PC-3 (cell line): ENCODE measurements around the gene KRTAP20-1. TPM values are rescaled to one million over a fixed set of nuclear protein-coding genes. Genes with fewer than 3 reads are reported as not detected.

Experiments
- ATAC-seq: fragments of 200-7000 bp; cut with Tn5 transposase; 2 replicates; pipeline ENCODE4 v1.9.1; 2020; ENCODE audit warnings: mild to moderate bottlenecking, moderate library complexity
- BruUV-seq: library from RNA; stranded (reverse); fragments of 400-500 nt; replicated peaks from 2 replicates; lab custom pipeline; 2021; lab: Mats Ljungman, UMichigan
- CTCF ChIA-PET: fragments of 300-600 bp; sonication (Branson Sonifier 250); formaldehyde crosslinking; loops from one replicate; lab custom pipeline; 2022; ENCODE audit warnings: antibody characterized with exemption; lab: Charles Lee
- POLR2A ChIA-PET: fragments of 300-600 bp; sonication (Branson Sonifier 250); formaldehyde crosslinking; loops from one replicate; lab custom pipeline; 2022; ENCODE audit warnings: antibody characterized with exemption; ENCODE audit not compliant: unreplicated experiment; lab: Charles Lee
- DNase-seq: peaks from one replicate; pipeline ENCODE4 v3.0.0-alpha.2; 2015
- H2AFZ ChIP-seq: fragments of 300-600 bp; sonication (generic); 2 replicates; pipeline ENCODE4 v1.6.0; 2016; ENCODE audit warnings: antibody characterized with exemption, low read length
- H3F3A ChIP-seq: fragments of 300-600 bp; sonication (generic); one replicate; pipeline ENCODE4 v1.6.0; 2017; ENCODE audit warnings: antibody characterized with exemption, low read length, control low read depth, mild to moderate bottlenecking; ENCODE audit not compliant: unreplicated experiment
- H3K27ac ChIP-seq: fragments of 300-600 bp; sonication (generic); 2 replicates; pipeline ENCODE4 v1.5.1; 2016; ENCODE audit warnings: mild to moderate bottlenecking, low read length
- H3K27me3 ChIP-seq: fragments of 300-600 bp; sonication (generic); 2 replicates; pipeline ENCODE4 v1.6.1; 2016; ENCODE audit warnings: low read length, mixed read lengths
- H3K36me3 ChIP-seq: fragments of 300-600 bp; sonication (generic); 2 replicates; pipeline ENCODE4 v1.6.1; 2016; ENCODE audit warnings: low read depth, mixed run types, low read length, mixed read lengths
- H3K4me1 ChIP-seq: fragments of 300-600 bp; sonication (generic); 2 replicates; pipeline ENCODE4 v1.5.1; 2016; ENCODE audit warnings: low read length; ENCODE audit not compliant: insufficient read depth
- H3K4me2 ChIP-seq: fragments of 300-600 bp; sonication (generic); 2 replicates; pipeline ENCODE4 v1.6.0; 2016; ENCODE audit warnings: low read length
- H3K4me3 ChIP-seq: fragments of 300-600 bp; sonication (generic); 2 replicates; pipeline ENCODE4 v1.5.1; 2016; ENCODE audit warnings: mild to moderate bottlenecking, low read length, mixed read lengths
- H3K79me2 ChIP-seq: fragments of 300-600 bp; sonication (generic); 2 replicates; pipeline ENCODE4 v1.6.1; 2017; ENCODE audit warnings: low read length, mixed read lengths
- H3K9ac ChIP-seq: fragments of 300-600 bp; sonication (generic); 2 replicates; pipeline ENCODE4 v1.6.0; 2016; ENCODE audit warnings: mild to moderate bottlenecking, low read length
- H3K9me2 ChIP-seq: fragments of 300-600 bp; sonication (generic); replicated peaks from 2 replicates; pipeline ENCODE4 v1.6.1; 2016; ENCODE audit warnings: mixed run types, low read length, mixed read lengths
- H3K9me3 ChIP-seq: fragments of 300-600 bp; sonication (generic); 2 replicates; pipeline ENCODE4 v1.6.1; 2016; ENCODE audit warnings: low read length, mixed read lengths
- H4K20me1 ChIP-seq: fragments of 300-600 bp; sonication (generic); 2 replicates; pipeline ENCODE4 v1.6.1; 2016; ENCODE audit warnings: low read length, mixed read lengths
- CTCF ChIP-seq: fragments of 300-600 bp; sonication (generic); conservative IDR thresholded peaks from 2 replicates; pipeline ENCODE4 v1.5.1; 2017; ENCODE audit warnings: antibody characterized with exemption, low read depth, mild to moderate bottlenecking, low read length
- EZH2 ChIP-seq: fragments of 300-600 bp; sonication (generic); IDR thresholded peaks from one replicate; pipeline ENCODE4 v1.6.1; 2017; ENCODE audit warnings: antibody characterized with exemption, mild to moderate bottlenecking, low read length; ENCODE audit not compliant: unreplicated experiment
- EZH2phosphoT487 ChIP-seq: fragments of 300-600 bp; sonication (generic); IDR thresholded peaks from 2 replicates; pipeline ENCODE4 v1.6.1; 2018; ENCODE audit warnings: mild to moderate bottlenecking, antibody characterized with exemption, low read length, borderline replicate concordance
- intact Hi-C: fragments of 100-400 bp; cut with micrococcal nuclease; formaldehyde crosslinking; loops from 2 replicates; pipeline ENCODE4 v1.9.0; 2023
- total RNA-seq: library from RNA; depleted of rRNA; stranded (reverse); fragments of >200 nt; gene quantifications from 2 replicates; pipeline ENCODE4 v1.2.3, GENCODE V29; 2014

KRTAP20-1 gene
- total RNA-seq, 1 experiment from 2014 or later = not detected

GRCh38 chr21:30613836-30614235, 2.4 kb upstream of the KRTAP20-1 start, which contains the start of gene KRTAP6-1:
TSS of gene KRTAP6-1 (minus strand) at chr21:30613930. CDS start at chr21:30613904, 26 bp downstream.
- H3K4me1 ChIP-seq = peaks cover 8% of the 10 kb centered on the region
- H3K9me3 ChIP-seq = no peaks in the 10 kb centered on the region
- no peaks in the 10 kb centered on the region; the same call in 1 of the 2 replicates for H3K9me2 ChIP-seq
- BruUV-seq = no TSS peak
- ChIA-PET CTCF (no interaction called here), POLR2A (no interaction called here)
- DNase-seq (peak; percentile 45), ATAC-seq (peak; percentile 38; the same call in 1 of the 2 replicates)
- H3K9ac ChIP-seq = no peak within 1 kb of the TSS
- no peaks in the 10 kb centered on the region for H3F3A ChIP-seq
- no peak within 1 kb of the TSS for H3K4me2 ChIP-seq
- no peaks in the 10 kb centered on the region for H3K79me2 ChIP-seq
- no peak within 1 kb of the TSS for H3K27ac ChIP-seq
- H3K36me3 ChIP-seq = no peaks in the 10 kb centered on the region
- H2AFZ ChIP-seq = no peak within 1 kb of the TSS
- intact Hi-C loops = no loop called here
- no peaks in the 10 kb centered on the region for H4K20me1 ChIP-seq
- H3K27me3 ChIP-seq = no peaks in the 10 kb centered on the region
- TF ChIP-seq EZH2 (no peak), EZH2phosphoT487 (no peak), CTCF (no peak)
- H3K4me3 ChIP-seq = no peak within 1 kb of the TSS

- Histone ChIP-seq H3K27ac (no peak overlapping the region), H3K27me3 (no peaks in the 10 kb centered on the region), H4K20me1 (no peaks in the 10 kb centered on the region), H2AFZ (no peak overlapping the region), H3K79me2 (no peaks in the 10 kb centered on the region), H3K9me2 (no peaks in the 10 kb centered on the region; the same call in 1 of the 2 replicates), H3K4me3 (no peak overlapping the region), H3K4me1 (peaks cover 20% of the 10 kb centered on the region), H3K36me3 (no peaks in the 10 kb centered on the region), H3K9me3 (no peaks in the 10 kb centered on the region), H3F3A (peaks cover 4% of the 10 kb centered on the region), H3K9ac (no peak overlapping the region), H3K4me2 (no peak overlapping the region)
- ATAC-seq (no peak), DNase-seq (no peak)
- POLR2A ChIA-PET = no interaction called here
- BruUV-seq = no TSS peak
- TF ChIP-seq EZH2 (no peak), EZH2phosphoT487 (no peak)
- CTCF ChIA-PET = no interaction called here
- intact Hi-C loops = no loop called here
Observed at GRCh38 chr21:30615199-30615598, 1.0 kb upstream of the KRTAP20-1 start.

- TF ChIP-seq EZH2 (no peak), EZH2phosphoT487 (no peak), CTCF (no peak)
- peak overlapping the region; percentile 77 for H3K4me2 ChIP-seq
- no peaks in the 10 kb centered on the region; the same call in 1 of the 2 replicates for H3K9me2 ChIP-seq
- H3F3A ChIP-seq = peaks cover 4% of the 10 kb centered on the region
- H3K27me3 ChIP-seq = no peaks in the 10 kb centered on the region
- peak overlapping the region; percentile 30; the same call in 1 of the 2 replicates for H3K4me3 ChIP-seq
- DNase-seq (peak; percentile 86), ATAC-seq (peak; percentile 65)
- peak overlapping the region; percentile 52 for H3K9ac ChIP-seq
- H3K27ac ChIP-seq = peak overlapping the region; percentile 88
- no peaks in the 10 kb centered on the region for H3K36me3 ChIP-seq
- H3K4me1 ChIP-seq = peaks cover 44% of the 10 kb centered on the region
- CTCF ChIA-PET = no interaction called here
- intact Hi-C loops = loop anchor here (2.0 kb wide), 1 partner anchor 113 kb away; no protein-coding TSS in a partner anchor
- POLR2A ChIA-PET = no interaction called here
- no peaks in the 10 kb centered on the region for H4K20me1 ChIP-seq
- no peaks in the 10 kb centered on the region for H3K9me3 ChIP-seq
- H2AFZ ChIP-seq = peak overlapping the region; percentile 41
- no peaks in the 10 kb centered on the region for H3K79me2 ChIP-seq
- no TSS peak for BruUV-seq
Observed at GRCh38 chr21:30620080-30620479, 3.9 kb downstream of the KRTAP20-1 start.
